HepG2 (cell line): Measurements from ENCODE around the gene UQCRHL. TPM values are rescaled to one million over a fixed set of nuclear protein-coding genes. Genes with fewer than 3 reads are reported as not detected.
A peak's percentile ranks its signal among the peaks of the same experiment; 100 is the strongest.

ENCODE experiments used
- AFF4 ChIP-seq: sonication (generic); formaldehyde crosslinking; IDR thresholded peaks from 2 replicates; pipeline ENCODE4 v1.4.0; 2020; ENCODE audit warnings: missing genetic modification reagents
- CENPT ChIP-seq: sonication (generic); formaldehyde crosslinking; IDR thresholded peaks from 2 replicates; pipeline ENCODE4 v1.8.0; 2022; ENCODE audit warnings: low read depth, mild to moderate bottlenecking, moderate library complexity, missing genetic modification reagents
- CERS6 ChIP-seq: sonication (generic); formaldehyde crosslinking; IDR thresholded peaks from 2 replicates; pipeline ENCODE4 v1.5.0; 2020; ENCODE audit warnings: missing genetic modification reagents
- DRAP1 ChIP-seq: IDR thresholded peaks from 2 replicates; pipeline ENCODE4 v1.6.1; 2016; ENCODE audit warnings: missing genetic modification reagents, missing compliant biosample characterization
- ELF4 ChIP-seq: sonication (generic); formaldehyde crosslinking; IDR thresholded peaks from 2 replicates; pipeline ENCODE4 v1.5.0; 2020; ENCODE audit warnings: missing genetic modification reagents, mild to moderate bottlenecking, moderate library complexity, borderline replicate concordance
- ERF ChIP-seq: IDR thresholded peaks from 2 replicates; pipeline ENCODE4 v1.6.1; 2018; ENCODE audit warnings: missing biosample characterization, missing genetic modification reagents
- HNRNPK ChIP-seq: fragments of 200-400 bp; formaldehyde crosslinking; IDR thresholded peaks from 2 replicates; pipeline ENCODE4 v1.6.1; 2018; ENCODE audit warnings: low read length, low read depth, moderate library complexity, mild to moderate bottlenecking; ENCODE audit not compliant: poor library complexity, severe bottlenecking
- JARID2 ChIP-seq: sonication (generic); formaldehyde crosslinking; IDR thresholded peaks from 2 replicates; pipeline ENCODE4 v1.8.1; 2023; ENCODE audit warnings: missing genetic modification reagents, inconsistent platforms; ENCODE audit not compliant: insufficient replicate concordance
- MYPOP ChIP-seq: sonication (generic); formaldehyde crosslinking; IDR thresholded peaks from 2 replicates; pipeline ENCODE4 v1.8.1; 2023; ENCODE audit warnings: mild to moderate bottlenecking, moderate library complexity, missing genetic modification reagents
- NFYB ChIP-seq: sonication (generic); formaldehyde crosslinking; IDR thresholded peaks from 2 replicates; pipeline ENCODE4 v1.4.0; 2020; ENCODE audit warnings: missing genetic modification reagents
- PLRG1 ChIP-seq: fragments of 450-650 bp; conservative IDR thresholded peaks from 2 replicates; pipeline ENCODE4 v1.6.1; 2016
- POGZ ChIP-seq: sonication (generic); formaldehyde crosslinking; IDR thresholded peaks from 2 replicates; pipeline ENCODE4 v1.4.0; 2020; ENCODE audit warnings: mild to moderate bottlenecking, missing genetic modification reagents
- PRMT3 ChIP-seq: sonication (generic); formaldehyde crosslinking; IDR thresholded peaks from 2 replicates; pipeline ENCODE4 v1.8.1; 2022; ENCODE audit warnings: low read depth, mild to moderate bottlenecking, moderate library complexity, missing genetic modification reagents, borderline replicate concordance
- STAG1 ChIP-seq: sonication (generic); formaldehyde crosslinking; IDR thresholded peaks from 2 replicates; pipeline ENCODE4 v1.4.0; 2020; ENCODE audit warnings: missing genetic modification reagents
- TRIM24 ChIP-seq: sonication (generic); formaldehyde crosslinking; IDR thresholded peaks from 2 replicates; pipeline ENCODE4 v1.8.0; 2022; ENCODE audit warnings: mild to moderate bottlenecking, missing genetic modification reagents
- ZBTB49 ChIP-seq: sonication (generic); formaldehyde crosslinking; IDR thresholded peaks from 2 replicates; pipeline ENCODE4 v1.4.0; 2020; ENCODE audit warnings: missing genetic modification reagents, borderline replicate concordance
- ZFP62 ChIP-seq: sonication (generic); formaldehyde crosslinking; IDR thresholded peaks from 2 replicates; pipeline ENCODE4 v1.4.0; 2020; ENCODE audit warnings: missing genetic modification reagents
- ZKSCAN5 ChIP-seq: sonication (generic); formaldehyde crosslinking; IDR thresholded peaks from 2 replicates; pipeline ENCODE4 v1.5.1; 2020; ENCODE audit warnings: mild to moderate bottlenecking, missing genetic modification reagents
- ZNF484 ChIP-seq: sonication (generic); formaldehyde crosslinking; IDR thresholded peaks from 2 replicates; pipeline ENCODE4 v1.5.1; 2020; ENCODE audit warnings: mild to moderate bottlenecking, low read depth, missing genetic modification reagents, borderline replicate concordance
- ZNF747 ChIP-seq: sonication (generic); formaldehyde crosslinking; IDR thresholded peaks from 2 replicates; pipeline ENCODE4 v1.8.1; 2023; ENCODE audit warnings: missing genetic modification reagents, mild to moderate bottlenecking, borderline replicate concordance
- polyA plus RNA-seq, 8 experiments: library from polyadenylated mRNA; depleted of rRNA in 3 of 8; stranded (reverse) in 7 of 8; unstranded in 1 of 8; fragments of >200 nt; fragmentation: Illumina TruSeq in 4 of 8; extraction: Trizol in 4 of 8; gene quantifications; 2 replicates each; pipeline versions ENCODE4 v1.2.1 to v1.2.3, GENCODE V29; 2011 to 2016; ENCODE audit warnings: low read depth in 4 of 8, missing spikeins in 1 of 8, mixed read lengths in 1 of 8; ENCODE audit not compliant: insufficient read depth in 1 of 8
- total RNA-seq, 5 experiments: library from RNA; depleted of rRNA; stranded (reverse); fragments of >200 nt; fragmentation: Illumina TruSeq; extraction: Trizol; gene quantifications; 2 replicates each; pipeline ENCODE4 v1.2.3, GENCODE V29; 2016; ENCODE audit warnings: low read depth in 1 of 5

The UQCRHL gene
- total and polyA plus RNA-seq, 2 of the 13 experiments (the other 11 are each of a cell fraction or from before 2014, with no cell fraction given) = 1.8 to 2.3 TPM

- TF ChIP-seq ZFP62 (CRISPR knock-in tag) (no peak), CERS6 (CRISPR knock-in tag) (no peak), JARID2 (CRISPR knock-in tag) (peak; percentile 89), DRAP1 (CRISPR knock-in tag) (peak; percentile 82; the same call in 1 of the 2 replicates), ZKSCAN5 (CRISPR knock-in tag) (no peak), MYPOP (CRISPR knock-in tag) (0 out of 2 replicates have a peak, but pooled peaks have one; percentile 39), ZNF484 (CRISPR knock-in tag) (no peak), ERF (CRISPR knock-in tag) (peak; percentile 49; the same call in 1 of the 2 replicates), TRIM24 (CRISPR knock-in tag) (no peak), ZBTB49 (CRISPR knock-in tag) (no peak), NFYB (CRISPR knock-in tag) (peak; percentile 6; the same call in 1 of the 2 replicates), ELF4 (CRISPR knock-in tag) (peak; percentile 62; the same call in 1 of the 2 replicates), CENPT (CRISPR knock-in tag) (no peak; the same call in 1 of the 2 replicates), PLRG1 (no peak), STAG1 (CRISPR knock-in tag) (0 out of 2 replicates have a peak, but pooled peaks have one; percentile 8), POGZ (CRISPR knock-in tag) (peak; percentile 15; the same call in 1 of the 2 replicates), ZNF747 (peak; percentile 91; the same call in 1 of the 2 replicates), PRMT3 (CRISPR knock-in tag) (no peak), HNRNPK (peak; percentile 43), AFF4 (no peak)
Measured at GRCh38 chr1:15835741-15836510, 28.5 kb upstream of the UQCRHL start (continued).
